Mesendoderm (in vitro differentiated cells): Measurements from ENCODE around the gene NDUFAB1. TPM values are rescaled to one million over a fixed set of nuclear protein-coding genes. Genes with fewer than 3 reads are reported as not detected.
A peak's percentile ranks its signal among the peaks of the same experiment; 100 is the strongest.

Source experiments
- DNase-seq: peaks from one replicate; pipeline ENCODE4 v3.0.0; 2013
- H2AK5ac ChIP-seq: 2 replicates; pipeline ENCODE4 v1.6.1; 2013; ENCODE audit warnings: low read length, inconsistent platforms
- H2BK120ac ChIP-seq: 2 replicates; pipeline ENCODE4 v1.6.1; 2013; ENCODE audit warnings: low read depth, mild to moderate bottlenecking, low read length, moderate library complexity, mixed read lengths
- H2BK15ac ChIP-seq: replicated peaks from 2 replicates; pipeline ENCODE4 v1.6.1; 2013; ENCODE audit warnings: low read depth, mild to moderate bottlenecking, moderate library complexity
- H2BK5ac ChIP-seq: 2 replicates; pipeline ENCODE4 v1.6.1; 2013; ENCODE audit warnings: low read length, inconsistent platforms
- H3K18ac ChIP-seq: 2 replicates; pipeline ENCODE4 v1.6.1; 2013; ENCODE audit warnings: mild to moderate bottlenecking, low read length, mixed read lengths
- H3K23ac ChIP-seq: one replicate; pipeline ENCODE4 v1.6.1; 2013; ENCODE audit warnings: low read length
- H3K27ac ChIP-seq: 2 replicates; pipeline ENCODE4 v1.5.1; 2013; ENCODE audit warnings: low read depth, mild to moderate bottlenecking, inconsistent platforms, low read length, moderate library complexity
- H3K27me3 ChIP-seq: 2 replicates; pipeline ENCODE4 v1.6.1; 2013; ENCODE audit warnings: low read length, control low read depth, mild to moderate bottlenecking, inconsistent platforms; ENCODE audit not compliant: insufficient read depth, poor library complexity
- H3K36me3 ChIP-seq: 2 replicates; pipeline ENCODE4 v1.6.1; 2013; ENCODE audit warnings: low read length, inconsistent platforms; ENCODE audit not compliant: control insufficient read depth, insufficient read depth
- H3K4ac ChIP-seq: one replicate; pipeline ENCODE4 v1.6.1; 2013; ENCODE audit warnings: low read depth, mild to moderate bottlenecking, low read length, moderate library complexity
- H3K4me1 ChIP-seq: 2 replicates; pipeline ENCODE4 v1.6.1; 2013; ENCODE audit warnings: low read depth, low read length, inconsistent platforms; ENCODE audit not compliant: control insufficient read depth
- H3K4me2 ChIP-seq: 2 replicates; pipeline ENCODE4 v1.6.1; 2013; ENCODE audit warnings: low read length
- H3K4me3 ChIP-seq: 2 replicates; pipeline ENCODE4 v1.5.1; 2013; ENCODE audit warnings: mild to moderate bottlenecking, low read length
- H3K56ac ChIP-seq: one replicate; pipeline ENCODE4 v1.6.1; 2013; ENCODE audit warnings: low read length
- H3K79me1 ChIP-seq: 2 replicates; pipeline ENCODE4 v1.6.1; 2013; ENCODE audit warnings: low read length, inconsistent platforms
- H3K79me2 ChIP-seq: 2 replicates; pipeline ENCODE4 v1.6.1; 2013; ENCODE audit warnings: mild to moderate bottlenecking, low read length; ENCODE audit not compliant: control insufficient read depth, insufficient read depth
- H3K9ac ChIP-seq: 2 replicates; pipeline ENCODE4 v1.6.1; 2013; ENCODE audit warnings: low read length, inconsistent platforms
- H4K5ac ChIP-seq: one replicate; pipeline ENCODE4 v1.6.1; 2013; ENCODE audit warnings: low read length
- H4K8ac ChIP-seq: one replicate; pipeline ENCODE4 v1.6.1; 2013; ENCODE audit warnings: low read depth, mild to moderate bottlenecking, control low read depth, low read length, moderate library complexity
- WGBS: extraction: QIAGEN DNeasy Blood & Tissue Kit; methylation state at CpG from one replicate; pipeline ENCODE4 v1.1.7; 2013; ENCODE audit warnings: low lambda C conversion rate, missing lambda C conversion rate; ENCODE audit not compliant: insufficient coverage; ENCODE audit errors: extremely low coverage; 5-methylcytosine and 5-hydroxymethylcytosine counted together
- polyA plus RNA-seq, 2 experiments: library from polyadenylated mRNA; stranded (reverse); fragments of 200-250 nt; gene quantifications; one replicate each; pipeline ENCODE4 v1.2.3, GENCODE V29; 2013

Gene NDUFAB1
- 256 TPM for polyA plus RNA-seq (2013, experiment 1 of 2)
- polyA plus RNA-seq (2013, experiment 2 of 2): 246 TPM

DNA sequence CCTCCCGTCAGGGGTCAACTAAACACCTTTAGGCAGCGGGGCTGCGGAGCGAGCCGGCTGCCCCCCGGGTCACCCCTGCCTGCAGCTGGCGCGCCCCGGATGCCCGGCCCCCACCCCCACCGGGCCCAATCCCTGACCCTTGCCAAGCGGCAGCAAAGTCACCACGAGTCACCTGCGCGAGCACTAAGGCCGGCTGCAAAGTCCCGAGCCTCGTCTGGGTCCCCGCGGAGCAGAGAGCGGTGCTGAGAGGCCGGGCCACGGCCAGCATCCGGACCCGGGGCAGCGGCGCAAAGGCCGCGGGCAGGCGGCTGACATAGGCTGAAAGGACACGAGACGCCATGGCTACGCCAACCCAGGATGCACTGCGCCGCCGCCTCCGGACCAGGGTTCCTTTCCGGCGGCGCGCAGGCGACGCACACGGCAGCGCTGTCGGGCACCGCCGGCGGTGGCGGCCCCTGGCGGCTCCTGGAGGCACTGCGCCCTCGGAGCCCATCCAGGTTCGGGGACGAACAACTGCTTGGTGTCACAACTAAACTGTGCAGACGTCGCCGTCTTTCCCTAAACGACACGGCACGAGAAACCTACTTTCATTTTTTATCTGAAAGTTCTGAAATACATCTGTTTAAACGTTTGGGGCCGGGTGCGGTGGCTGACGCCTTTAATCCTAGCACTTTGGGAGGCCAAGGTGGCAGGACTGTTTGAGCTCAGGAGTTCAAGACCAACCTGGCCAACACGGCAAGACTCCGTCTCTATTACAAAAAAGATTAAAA lies at the start of gene NDUFAB1:
Gene NDUFAB1, minus strand, starts transcription at position 366 of the 770 bp plus-strand sequence. Its CDS starts 26 bp downstream, at position 340.
- no CpG with 5 or more reads among the region's 67 CpGs for WGBS
- no peak within 1 kb of the TSS for H4K5ac ChIP-seq
- peak within 1 kb of the TSS; percentile 100 for H3K4me3 ChIP-seq
- peak within 1 kb of the TSS; percentile 46 for H3K27ac ChIP-seq
- no peak within 1 kb of the TSS for H2BK15ac ChIP-seq
- no peak within 1 kb of the TSS for H2AK5ac ChIP-seq
- peak; percentile 93 for DNase-seq
- H3K27me3 ChIP-seq: no peaks in the 10 kb centered on the region
- H4K8ac ChIP-seq: no peak within 1 kb of the TSS
- peak within 1 kb of the TSS; percentile 97 for H3K56ac ChIP-seq
- no peak within 1 kb of the TSS for H2BK5ac ChIP-seq
- H3K4ac ChIP-seq: peak within 1 kb of the TSS; percentile 76
- peaks cover 45% of the 10 kb centered on the region for H3K79me2 ChIP-seq
- peak within 1 kb of the TSS; percentile 34 for H3K4me2 ChIP-seq
- H3K79me1 ChIP-seq: peaks cover 16% of the 10 kb centered on the region
- H3K36me3 ChIP-seq: peaks cover 7% of the 10 kb centered on the region
- peak within 1 kb of the TSS; percentile 91 for H3K18ac ChIP-seq
- H3K9ac ChIP-seq: peak within 1 kb of the TSS; percentile 94
- peak within 1 kb of the TSS; percentile 66 for H3K23ac ChIP-seq
- H2BK120ac ChIP-seq: peak within 1 kb of the TSS; percentile 37
- H3K4me1 ChIP-seq: peaks cover 2% of the 10 kb centered on the region

DNA sequence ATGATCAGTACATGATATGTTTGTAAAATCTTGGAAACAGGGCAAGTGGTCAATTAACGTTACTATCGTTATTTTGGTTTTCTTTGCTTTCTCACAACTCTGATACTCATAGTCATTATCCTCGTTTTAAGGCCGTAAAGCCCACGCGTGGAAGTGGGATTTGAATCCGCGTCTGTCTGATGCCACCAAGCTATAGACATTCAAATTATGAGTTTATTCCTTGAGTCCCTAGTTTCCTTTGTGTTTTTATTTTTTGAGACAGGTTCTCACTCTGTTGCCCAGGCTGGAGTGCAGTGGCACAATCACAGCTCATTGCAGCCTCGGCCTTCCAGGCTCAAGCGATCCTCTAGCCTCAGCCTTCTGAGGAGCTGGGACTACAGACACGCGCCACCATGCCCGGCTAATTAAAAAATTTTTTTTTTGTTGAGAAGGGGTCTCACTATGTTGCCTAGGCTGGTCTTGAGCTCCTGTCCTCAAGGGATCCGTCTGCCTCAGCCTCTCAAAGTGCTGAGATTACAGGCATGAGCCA lies 46.2 kb upstream of the NDUFAB1 start:
- Histone ChIP-seq H3K36me3 (no peaks in the 10 kb centered on the region), H3K23ac (no peak overlapping the region), H3K4ac (no peak overlapping the region), H2BK120ac (no peak overlapping the region), H3K4me3 (peak overlapping the region; percentile 2), H3K9ac (peak overlapping the region; percentile 95), H2AK5ac (no peak overlapping the region), H2BK5ac (no peak overlapping the region), H4K5ac (no peak overlapping the region), H3K27me3 (no peaks in the 10 kb centered on the region), H3K4me2 (peak overlapping the region; percentile 43), H3K27ac (no peak overlapping the region), H3K79me1 (peaks cover 9% of the 10 kb centered on the region), H4K8ac (no peak overlapping the region), H3K4me1 (peaks cover 3% of the 10 kb centered on the region), H3K56ac (peak overlapping the region; percentile 98), H3K79me2 (peaks cover 19% of the 10 kb centered on the region), H2BK15ac (no peak overlapping the region), H3K18ac (no peak overlapping the region)
- no CpG with 5 or more reads among the region's 14 CpGs for WGBS
- DNase-seq: no peak

DNA sequence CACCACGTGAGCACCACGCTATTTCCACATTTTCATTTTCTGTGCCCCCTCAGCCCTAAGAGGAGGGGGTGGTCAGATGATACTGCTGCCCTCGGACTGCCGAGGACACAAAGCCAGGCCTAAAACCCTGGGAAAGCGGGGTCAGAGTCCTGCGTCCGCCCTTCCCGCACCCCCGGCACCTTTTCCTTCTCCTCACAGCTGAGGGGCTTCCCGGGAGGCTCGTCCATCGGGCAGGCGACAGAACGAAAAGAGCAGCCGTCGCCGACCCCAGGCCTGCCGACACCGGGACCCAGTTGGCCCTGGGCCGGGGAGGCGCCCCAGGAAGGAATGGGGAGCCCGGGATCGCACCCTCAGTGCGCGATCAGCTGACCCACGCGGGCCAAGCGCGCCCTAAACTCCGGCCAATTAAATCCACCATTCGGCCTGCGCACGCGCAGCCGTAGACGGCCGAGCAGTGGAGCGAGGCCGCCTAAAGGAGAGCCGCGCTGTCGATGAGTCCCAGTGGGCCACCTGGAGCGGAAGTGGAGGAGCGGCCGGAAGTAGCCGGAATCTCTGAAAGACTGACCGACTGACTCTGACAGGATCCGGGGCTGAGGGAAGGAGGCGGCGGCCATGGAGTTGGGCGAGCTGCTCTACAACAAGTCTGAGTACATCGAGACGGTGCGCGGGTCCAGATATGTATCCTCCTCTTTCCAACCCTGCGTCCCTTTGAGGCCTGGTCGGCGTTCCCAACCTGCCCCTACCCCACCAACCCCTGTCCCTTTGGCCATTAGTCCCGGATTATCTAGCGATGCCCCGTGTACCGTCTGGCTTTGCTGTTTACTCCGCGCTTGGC lies 45.0 kb upstream of the NDUFAB1 start, which contains the start of the genes DCTN5 and PALB2:
Gene DCTN5, plus strand, starts transcription at position 536 of the 835 bp plus-strand sequence. Its CDS starts 77 bp downstream, at position 613.
Gene PALB2, minus strand, starts transcription at position 380 of the 835 bp plus-strand sequence. Its CDS starts 153 bp downstream, at position 227.
- peak within 1 kb of the TSS; percentile 92 for H3K4me3 ChIP-seq
- H4K5ac ChIP-seq: peak within 1 kb of the TSS; percentile 21
- peak within 1 kb of the TSS; percentile 93 for H3K4ac ChIP-seq
- H3K27ac ChIP-seq: peak within 1 kb of the TSS; percentile 77
- H2BK15ac ChIP-seq: no peak within 1 kb of the TSS
- no CpG with 5 or more reads among the region's 64 CpGs for WGBS
- peaks cover 9% of the 10 kb centered on the region for H3K79me1 ChIP-seq
- peak within 1 kb of the TSS; percentile 95 for H3K9ac ChIP-seq
- no peaks in the 10 kb centered on the region for H3K27me3 ChIP-seq
- H3K18ac ChIP-seq: peak within 1 kb of the TSS; percentile 81
- peaks cover 17% of the 10 kb centered on the region for H3K79me2 ChIP-seq
- peak; percentile 97 for DNase-seq
- peak within 1 kb of the TSS; percentile 61 for H2BK5ac ChIP-seq
- peaks cover 3% of the 10 kb centered on the region for H3K4me1 ChIP-seq
- H2AK5ac ChIP-seq: no peak within 1 kb of the TSS
- H4K8ac ChIP-seq: peak within 1 kb of the TSS; percentile 83
- peak within 1 kb of the TSS; percentile 75 for H3K4me2 ChIP-seq
- no peak within 1 kb of the TSS for H3K23ac ChIP-seq
- H2BK120ac ChIP-seq: no peak within 1 kb of the TSS
- H3K36me3 ChIP-seq: no peaks in the 10 kb centered on the region
- peak within 1 kb of the TSS; percentile 98 for H3K56ac ChIP-seq

DNA sequence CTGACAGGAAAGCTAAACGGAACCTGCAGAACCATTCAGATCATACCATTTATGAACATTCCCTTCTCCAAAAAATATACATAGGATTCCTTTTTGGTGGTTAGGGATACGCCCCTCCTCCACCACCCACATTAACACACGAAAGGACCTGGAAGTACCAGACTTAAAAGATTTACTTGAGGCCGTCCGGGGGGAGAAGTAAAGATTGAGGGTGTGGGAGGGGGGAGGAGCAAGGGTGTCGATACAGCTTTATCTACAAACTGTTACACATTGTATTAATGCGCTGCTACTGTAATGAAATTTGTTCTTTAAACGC lies 44.5 kb upstream of the NDUFAB1 start:
- no peak overlapping the region for H2BK15ac ChIP-seq
- no peak overlapping the region for H2AK5ac ChIP-seq
- H3K36me3 ChIP-seq: no peaks in the 10 kb centered on the region
- H4K5ac ChIP-seq: peak overlapping the region; percentile 21
- peaks cover 3% of the 10 kb centered on the region for H3K4me1 ChIP-seq
- H3K27ac ChIP-seq: peak overlapping the region; percentile 77
- peak; percentile 49 for DNase-seq
- H3K4me3 ChIP-seq: peak overlapping the region; percentile 84
- H3K4ac ChIP-seq: peak overlapping the region; percentile 93
- H3K56ac ChIP-seq: peak overlapping the region; percentile 97
- H3K4me2 ChIP-seq: peak overlapping the region; percentile 75
- no peak overlapping the region for H3K23ac ChIP-seq
- H2BK120ac ChIP-seq: no peak overlapping the region
- H3K79me1 ChIP-seq: peaks cover 9% of the 10 kb centered on the region
- no peaks in the 10 kb centered on the region for H3K27me3 ChIP-seq
- H3K18ac ChIP-seq: no peak overlapping the region
- H2BK5ac ChIP-seq: peak overlapping the region; percentile 61
- H3K79me2 ChIP-seq: peaks cover 17% of the 10 kb centered on the region
- no CpG with 5 or more reads among the region's 8 CpGs for WGBS
- no peak overlapping the region for H4K8ac ChIP-seq
- peak overlapping the region; percentile 95 for H3K9ac ChIP-seq

- H3K36me3 ChIP-seq: no peaks in the 10 kb centered on the region
Observed at GRCh38 chr16:23635958-23636357, 39.8 kb upstream of the NDUFAB1 start.

More at GRCh38 chr16:23635958-23636357, 39.8 kb upstream of the NDUFAB1 start:
- Histone ChIP-seq H4K5ac (no peak overlapping the region), H3K9ac (no peak overlapping the region), H2BK15ac (no peak overlapping the region), H3K56ac (no peak overlapping the region), H3K27ac (no peak overlapping the region), H3K4me2 (no peak overlapping the region), H3K4me3 (no peak overlapping the region), H3K79me2 (peaks cover 9% of the 10 kb centered on the region), H3K79me1 (peaks cover 5% of the 10 kb centered on the region), H4K8ac (no peak overlapping the region), H3K4me1 (no peaks in the 10 kb centered on the region), H3K23ac (no peak overlapping the region), H3K18ac (no peak overlapping the region), H3K4ac (no peak overlapping the region), H2AK5ac (no peak overlapping the region), H2BK120ac (no peak overlapping the region), H2BK5ac (no peak overlapping the region), H3K27me3 (no peaks in the 10 kb centered on the region)
- peak; percentile 8 for DNase-seq
